Left cardiac atrium (tissue), 2 donors: Measurements from ENCODE around the gene MATN1. TPM values are rescaled to one million over a fixed set of nuclear protein-coding genes. Genes with fewer than 3 reads are reported as not detected.

Experiments
- microRNA-seq, 2 donors: library from miRNA; unstranded; fragments of <30 nt; microRNA quantifications; one replicate each; pipeline ENCODE4 v1.2.0, GENCODE V29; 2020
- total RNA-seq, 2 donors: library from RNA; stranded (reverse); fragmentation: NEBNext Ultra II Directional; extraction: Animal tissue kit (Norgen Biotek cat#: 25700); gene quantifications; one replicate each; pipeline ENCODE4 v1.2.1, GENCODE V29; 2021
- donor health status: DM: no; HTN: yes; CAD: no; lungs with severe emphysema.
- donor health status: DM: yes; HTN: yes; CAD: no.

MATN1 gene
- total RNA-seq, 2 donors from 2014 or later, result not detected

Small RNA genes within 50 kb of the gene (microRNA-seq; reads per million reads assigned to microRNA genes)
- 0 reads per million in 2 donors for gene MIR4420

Other genes with a start within 250 kb of the MATN1 start
- gene LAPTM5, start 34.2 kb upstream of the MATN1 start, total RNA-seq, result 10 to 100 TPM; 44.7 to 68.1 TPM
- 10 to 100 TPM; 38.8 to 39.3 TPM for gene SDC3, start 185.2 kb upstream of the MATN1 start, total RNA-seq